Measurements from ENCODE around the gene MMP15.

DNA sequence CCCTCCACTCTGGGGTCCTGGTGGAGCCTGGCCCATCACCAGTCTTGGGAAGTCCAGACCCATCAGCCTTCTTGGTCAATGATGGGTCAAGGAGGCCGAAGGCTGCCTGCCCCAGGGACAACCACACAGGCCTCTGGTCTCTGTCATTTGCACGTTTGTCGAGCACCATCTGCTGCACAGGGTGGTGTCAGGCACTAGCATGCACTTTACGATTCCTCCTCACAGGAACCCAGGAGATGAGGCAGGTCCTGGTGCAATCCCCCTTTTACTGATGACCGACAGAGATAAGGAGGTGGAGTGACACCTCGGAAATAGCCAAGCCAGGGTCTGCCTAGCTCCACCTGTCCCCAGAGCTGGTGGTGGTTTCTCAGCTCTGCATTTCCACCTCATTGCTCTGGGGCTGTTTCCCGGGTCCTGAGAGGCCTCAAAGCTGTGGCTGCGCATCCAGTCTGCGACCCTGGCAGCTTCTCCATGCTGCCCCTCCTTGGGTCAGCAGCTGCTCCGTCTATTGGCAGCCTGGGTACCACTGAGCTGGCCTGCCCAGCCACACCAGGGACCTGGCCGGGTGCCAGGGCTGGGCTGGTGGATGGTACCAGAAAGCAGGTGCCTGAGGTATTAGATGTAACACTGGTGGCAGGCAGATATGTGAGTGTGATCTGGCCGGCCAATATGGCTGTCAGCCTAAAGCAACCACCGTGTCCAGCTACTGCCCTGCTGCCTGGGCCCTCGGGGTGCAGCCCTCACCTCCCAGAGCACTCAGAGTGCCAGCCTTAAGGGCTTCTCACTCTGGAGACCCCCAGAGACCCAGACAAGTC, 10.0 kb downstream of the MMP15 start:
- no peak for TF ChIP-seq POLR2A (IDR thresholded peaks at IDR 0.05)
- TF ChIP-seq, protein P1, sequence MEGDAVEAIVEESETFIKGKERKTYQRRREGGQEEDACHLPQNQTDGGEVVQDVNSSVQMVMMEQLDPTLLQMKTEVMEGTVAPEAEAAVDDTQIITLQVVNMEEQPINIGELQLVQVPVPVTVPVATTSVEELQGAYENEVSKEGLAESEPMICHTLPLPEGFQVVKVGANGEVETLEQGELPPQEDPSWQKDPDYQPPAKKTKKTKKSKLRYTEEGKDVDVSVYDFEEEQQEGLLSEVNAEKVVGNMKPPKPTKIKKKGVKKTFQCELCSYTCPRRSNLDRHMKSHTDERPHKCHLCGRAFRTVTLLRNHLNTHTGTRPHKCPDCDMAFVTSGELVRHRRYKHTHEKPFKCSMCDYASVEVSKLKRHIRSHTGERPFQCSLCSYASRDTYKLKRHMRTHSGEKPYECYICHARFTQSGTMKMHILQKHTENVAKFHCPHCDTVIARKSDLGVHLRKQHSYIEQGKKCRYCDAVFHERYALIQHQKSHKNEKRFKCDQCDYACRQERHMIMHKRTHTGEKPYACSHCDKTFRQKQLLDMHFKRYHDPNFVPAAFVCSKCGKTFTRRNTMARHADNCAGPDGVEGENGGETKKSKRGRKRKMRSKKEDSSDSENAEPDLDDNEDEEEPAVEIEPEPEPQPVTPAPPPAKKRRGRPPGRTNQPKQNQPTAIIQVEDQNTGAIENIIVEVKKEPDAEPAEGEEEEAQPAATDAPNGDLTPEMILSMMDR (IDR thresholded peaks at IDR 0.05): no peak
